ENCODE data around the gene RCAN1. TPM values are rescaled to one million over a fixed set of nuclear protein-coding genes. Genes with fewer than 3 reads are reported as not detected.

Gene RCAN1
- 41.1 TPM for polyA plus RNA-seq
- long read RNA-seq, donor 1, partial matches to known transcripts: 0 of 3 reads
- long read RNA-seq, donor 1, other reads (novel, unspliced or antisense): 0 of 3 reads
- long read RNA-seq, donor 2, transcript RCAN1-202 (4 exons, 2,408 nt): major isoform, 13 of 21 reads
- long read RNA-seq, donor 2, transcript RCAN1-201 (4 exons, 2,490 nt): minor isoform, 5 of 21 reads
- long read RNA-seq, donor 2, partial matches to known transcripts: 0 of 21 reads
- long read RNA-seq, donor 2, other reads (novel, unspliced or antisense): 0 of 21 reads
- long read RNA-seq, donor 3, transcript RCAN1-201 (4 exons, 2,490 nt): minor isoform, 5 of 14 reads
- long read RNA-seq, donor 3, transcript RCAN1-202 (4 exons, 2,408 nt): major isoform, 7 of 14 reads
- long read RNA-seq, donor 3, partial matches to known transcripts: 0 of 14 reads
- long read RNA-seq, donor 3, other reads (novel, unspliced or antisense): 0 of 14 reads
- long read RNA-seq, donor 4, partial matches to known transcripts: 0 of 6 reads
- long read RNA-seq, donor 4, other reads (novel, unspliced or antisense): 0 of 6 reads
- long read RNA-seq, donor 5, partial matches to known transcripts: 0 of 4 reads
- long read RNA-seq, donor 5, other reads (novel, unspliced or antisense): 0 of 4 reads
- long read RNA-seq, donor 6, transcript RCAN1-202 (4 exons, 2,408 nt): minor isoform, 5 of 16 reads
- long read RNA-seq, donor 6, transcript RCAN1-201 (4 exons, 2,490 nt): major isoform, 7 of 16 reads
- long read RNA-seq, donor 6, partial matches to known transcripts: 0 of 16 reads
- long read RNA-seq, donor 6, other reads (novel, unspliced or antisense): 0 of 16 reads
- long read RNA-seq, donor 7, transcript RCAN1-202 (4 exons, 2,408 nt): major isoform, 6 of 11 reads
- long read RNA-seq, donor 7, partial matches to known transcripts: 0 of 11 reads
- long read RNA-seq, donor 7, other reads (novel, unspliced or antisense): 0 of 11 reads
- long read RNA-seq, donor 8, transcript RCAN1-202 (4 exons, 2,408 nt): major isoform, 10 of 36 reads
- long read RNA-seq, donor 8, transcript RCAN1-201 (4 exons, 2,490 nt): minor isoform, 5 of 36 reads
- long read RNA-seq, donor 8, partial matches to known transcripts: 18 of 36 reads
- long read RNA-seq, donor 8, other reads (novel, unspliced or antisense): 0 of 36 reads
- long read RNA-seq, donor 9, transcript RCAN1-202 (4 exons, 2,408 nt): major isoform, 14 of 23 reads
- long read RNA-seq, donor 9, transcript RCAN1-201 (4 exons, 2,490 nt): minor isoform, 9 of 23 reads
- long read RNA-seq, donor 9, partial matches to known transcripts: 0 of 23 reads
- long read RNA-seq, donor 9, other reads (novel, unspliced or antisense): 0 of 23 reads
- long read RNA-seq, donor 10, transcript RCAN1-202 (4 exons, 2,408 nt): major isoform, 10 of 16 reads
- long read RNA-seq, donor 10, partial matches to known transcripts: 0 of 16 reads
- long read RNA-seq, donor 10, other reads (novel, unspliced or antisense): 0 of 16 reads
- long read RNA-seq, donor 11, transcript RCAN1-201 (4 exons, 2,490 nt): minor isoform, 6 of 19 reads
- long read RNA-seq, donor 11, transcript RCAN1-202 (4 exons, 2,408 nt): major isoform, 10 of 19 reads
- long read RNA-seq, donor 11, partial matches to known transcripts: 0 of 19 reads
- long read RNA-seq, donor 11, other reads (novel, unspliced or antisense): 0 of 19 reads

DNA sequence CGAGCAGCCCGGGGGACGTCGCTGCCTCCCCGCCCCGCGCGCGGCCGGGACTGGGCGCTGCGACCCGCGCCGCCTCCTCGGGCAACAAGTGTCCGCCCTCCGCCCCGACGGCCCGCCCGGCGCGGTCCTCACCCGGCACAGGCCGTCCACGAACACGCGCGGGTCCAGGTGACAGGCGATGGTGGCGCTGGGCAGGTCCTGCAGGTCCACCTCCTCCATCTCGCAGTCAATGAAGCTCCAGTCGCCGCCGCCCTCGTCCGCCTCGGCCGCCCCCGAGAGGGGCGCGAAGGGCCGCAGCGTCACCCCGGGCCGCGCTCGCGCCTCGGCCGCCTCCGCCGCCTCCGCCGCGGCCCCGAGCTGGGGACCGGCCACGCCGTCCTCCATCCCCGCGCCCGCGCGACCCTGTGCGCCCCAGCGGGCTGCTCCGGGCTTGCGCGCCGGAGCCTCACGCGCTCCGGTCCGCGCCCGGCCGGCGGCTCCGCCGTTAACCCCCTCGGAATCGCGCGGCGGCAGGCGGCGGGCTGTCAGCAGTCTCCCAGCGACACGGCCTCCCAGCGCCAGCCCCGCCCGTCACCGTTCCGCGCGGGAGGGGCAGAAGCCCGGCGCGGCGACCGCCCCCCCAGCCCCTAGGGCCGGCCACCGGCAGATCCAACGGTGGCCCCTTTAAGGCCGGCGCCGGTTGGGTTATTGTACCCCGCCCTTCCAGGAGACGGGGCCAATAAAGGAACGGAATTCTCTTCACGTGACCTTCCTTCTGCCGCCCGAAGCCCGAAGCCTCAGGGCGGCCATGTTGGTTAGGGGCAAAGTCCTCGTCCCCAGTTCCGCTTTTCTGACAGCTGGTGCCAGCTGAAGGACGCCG, at the start of gene RCAN1:
Gene RCAN1, minus strand, starts transcription at position 486 of the 859 bp plus-strand sequence. Its CDS starts 102 bp downstream, at position 384.
- H3K4me1 ChIP-seq (ENCODE audit: control insufficient read depth, insufficient read depth, low read length): peaks cover 3% of the 10 kb centered on the region
- H3K9me3 ChIP-seq (ENCODE audit: control insufficient read depth, low read depth, low read length): no peaks in the 10 kb centered on the region
- H3K4me3 ChIP-seq (ENCODE audit: low read length): peak within 1 kb of the TSS; percentile 53
- peak within 1 kb of the TSS; percentile 54 for H3K27ac ChIP-seq (ENCODE audit: low read length)
- WGBS (ENCODE audit: insufficient coverage, low lambda C conversion rate): no CpG with 5 or more reads among the region's 121 CpGs
- H3K36me3 ChIP-seq (ENCODE audit: control insufficient read depth, insufficient read depth, low read length): no peaks in the 10 kb centered on the region
- no peaks in the 10 kb centered on the region for H3K27me3 ChIP-seq (ENCODE audit: control insufficient read depth, insufficient read depth, low read length)
- peak; percentile 93 to 98 for DNase-seq

GRCh38 chr21:34661848-34662247, 46.9 kb upstream of the RCAN1 start:
- Histone ChIP-seq H3K4me1 (ENCODE audit: control insufficient read depth, insufficient read depth, low read length) (no peaks in the 10 kb centered on the region), H3K27ac (ENCODE audit: low read length) (no peak overlapping the region), H3K36me3 (ENCODE audit: control insufficient read depth, insufficient read depth, low read length) (no peaks in the 10 kb centered on the region), H3K27me3 (ENCODE audit: control insufficient read depth, insufficient read depth, low read length) (no peaks in the 10 kb centered on the region), H3K4me3 (ENCODE audit: low read length) (no peak overlapping the region), H3K9me3 (ENCODE audit: control insufficient read depth, low read depth, low read length) (peaks cover 20% of the 10 kb centered on the region)
- DNase-seq: no peak

- Histone ChIP-seq H3K27me3 (ENCODE audit: control insufficient read depth, insufficient read depth, low read length) (no peaks in the 10 kb centered on the region), H3K36me3 (ENCODE audit: control insufficient read depth, insufficient read depth, low read length) (no peaks in the 10 kb centered on the region), H3K27ac (ENCODE audit: low read length) (no peak overlapping the region), H3K4me1 (ENCODE audit: control insufficient read depth, insufficient read depth, low read length) (peaks cover 8% of the 10 kb centered on the region), H3K9me3 (ENCODE audit: control insufficient read depth, low read depth, low read length) (no peaks in the 10 kb centered on the region), H3K4me3 (ENCODE audit: low read length) (no peak overlapping the region)
- WGBS (ENCODE audit: insufficient coverage, low lambda C conversion rate): no CpG with 5 or more reads among the region's 6 CpGs
- DNase-seq: no peak
These were observed 38.6 kb upstream of the RCAN1 start for GRCh38 chr21:34653522-34653921.

- H3K27ac ChIP-seq (ENCODE audit: low read length): no peak overlapping the region
- H3K4me1 ChIP-seq (ENCODE audit: control insufficient read depth, insufficient read depth, low read length): peaks cover 8% of the 10 kb centered on the region
- H3K36me3 ChIP-seq (ENCODE audit: control insufficient read depth, insufficient read depth, low read length): no peaks in the 10 kb centered on the region
- WGBS (ENCODE audit: insufficient coverage, low lambda C conversion rate): no CpG with 5 or more reads among the region's 1 CpG
- no peak overlapping the region for H3K4me3 ChIP-seq (ENCODE audit: low read length)
- H3K9me3 ChIP-seq (ENCODE audit: control insufficient read depth, low read depth, low read length): no peaks in the 10 kb centered on the region
- no peak for DNase-seq
- no peaks in the 10 kb centered on the region for H3K27me3 ChIP-seq (ENCODE audit: control insufficient read depth, insufficient read depth, low read length)
These were observed 36.7 kb upstream of the RCAN1 start for GRCh38 chr21:34651642-34652041.

DNA sequence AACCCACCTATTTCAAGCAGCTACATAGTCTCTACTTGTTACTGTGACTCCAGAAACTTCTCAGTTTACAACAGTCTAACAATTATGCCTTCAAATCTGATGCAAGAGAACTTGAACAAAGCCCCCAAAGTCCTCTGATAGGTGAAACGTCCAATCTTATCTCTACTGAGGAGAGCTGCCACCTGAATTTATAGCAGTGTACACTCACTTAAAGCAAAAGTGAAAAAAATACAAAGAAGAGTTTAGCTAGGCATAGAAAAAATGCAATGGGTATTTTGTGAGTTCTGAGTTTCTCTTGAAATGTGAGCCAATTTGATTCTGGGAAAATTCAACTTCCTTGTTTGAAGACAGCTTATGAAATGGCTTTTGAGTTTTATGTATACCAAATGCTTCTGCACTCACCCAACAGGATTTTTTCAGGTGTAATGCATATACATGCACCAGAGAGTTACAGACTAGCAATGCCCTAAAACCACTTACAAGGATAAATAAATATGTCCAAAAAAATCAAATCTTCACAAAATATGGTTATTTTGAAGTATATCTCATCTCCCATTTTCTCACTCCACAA, 36.0 kb upstream of the RCAN1 start:
- DNase-seq: peak in 1 of 2 donors; percentile 46
- WGBS (ENCODE audit: insufficient coverage, low lambda C conversion rate): 0% methylated on average over 1 of the region's 1 CpG
- no peaks in the 10 kb centered on the region for H3K27me3 ChIP-seq (ENCODE audit: control insufficient read depth, insufficient read depth, low read length)
- H3K36me3 ChIP-seq (ENCODE audit: control insufficient read depth, insufficient read depth, low read length): no peaks in the 10 kb centered on the region
- H3K4me1 ChIP-seq (ENCODE audit: control insufficient read depth, insufficient read depth, low read length): peaks cover 8% of the 10 kb centered on the region
- H3K27ac ChIP-seq (ENCODE audit: low read length): no peak overlapping the region
- H3K9me3 ChIP-seq (ENCODE audit: control insufficient read depth, low read depth, low read length): no peaks in the 10 kb centered on the region
- no peak overlapping the region for H3K4me3 ChIP-seq (ENCODE audit: low read length)

DNA sequence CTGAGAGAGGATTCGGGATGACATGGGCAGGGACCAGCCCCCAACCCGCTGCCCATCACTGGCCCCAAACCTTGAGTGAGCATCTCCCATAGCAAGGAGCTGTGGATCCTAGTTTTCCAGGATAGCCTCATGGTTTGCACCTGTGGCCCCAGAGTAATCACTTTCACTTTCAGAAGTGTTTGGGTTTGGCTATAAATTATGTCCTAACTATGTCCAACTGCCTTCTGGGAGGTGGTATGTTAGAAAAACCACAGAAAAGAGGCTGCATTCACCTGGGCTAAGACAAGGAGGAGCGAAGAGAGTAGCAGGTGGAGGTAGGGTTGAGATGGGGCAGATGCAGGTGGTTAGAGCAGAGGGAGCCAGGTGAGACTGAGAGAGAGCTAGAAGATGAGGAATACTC, 34.5 kb upstream of the RCAN1 start:
- H3K4me1 ChIP-seq (ENCODE audit: control insufficient read depth, insufficient read depth, low read length): peaks cover 12% of the 10 kb centered on the region
- no peak overlapping the region for H3K27ac ChIP-seq (ENCODE audit: low read length)
- no peak overlapping the region for H3K4me3 ChIP-seq (ENCODE audit: low read length)
- no peaks in the 10 kb centered on the region for H3K27me3 ChIP-seq (ENCODE audit: control insufficient read depth, insufficient read depth, low read length)
- DNase-seq: peak in 1 of 2 donors; percentile 41
- no peaks in the 10 kb centered on the region for H3K36me3 ChIP-seq (ENCODE audit: control insufficient read depth, insufficient read depth, low read length)
- 67% methylated on average over 1 of the region's 3 CpGs for WGBS (ENCODE audit: insufficient coverage, low lambda C conversion rate)
- H3K9me3 ChIP-seq (ENCODE audit: control insufficient read depth, low read depth, low read length): no peaks in the 10 kb centered on the region

DNA sequence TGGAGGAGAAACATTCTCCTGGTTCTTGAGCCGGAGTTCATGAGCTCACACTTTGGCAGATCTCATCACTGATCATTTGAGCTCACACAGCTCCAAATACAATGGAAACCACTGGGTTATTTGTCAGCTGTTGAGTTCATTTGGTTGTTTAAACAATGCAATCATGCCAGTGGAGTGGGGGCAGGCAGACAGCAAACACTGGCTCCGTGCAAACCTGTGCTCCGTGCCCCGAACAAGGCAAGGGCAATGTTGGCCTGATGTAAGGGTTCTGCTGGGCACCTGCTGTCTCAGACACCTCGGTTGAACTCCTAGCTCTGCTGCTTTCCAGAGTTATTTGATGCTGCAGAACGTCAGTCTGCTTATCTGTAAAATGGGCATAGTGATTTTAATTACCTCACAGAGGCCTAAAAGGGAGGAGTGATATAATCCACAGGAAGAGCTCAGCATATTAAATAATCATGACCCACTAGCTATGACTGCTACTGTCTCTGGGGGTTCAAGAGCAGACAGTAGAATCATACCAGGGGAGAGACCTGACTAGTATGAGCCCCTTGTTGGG, 33.9 kb upstream of the RCAN1 start:
- Histone ChIP-seq H3K27me3 (ENCODE audit: control insufficient read depth, insufficient read depth, low read length) (no peaks in the 10 kb centered on the region), H3K36me3 (ENCODE audit: control insufficient read depth, insufficient read depth, low read length) (no peaks in the 10 kb centered on the region), H3K4me3 (ENCODE audit: low read length) (no peak overlapping the region), H3K9me3 (ENCODE audit: control insufficient read depth, low read depth, low read length) (no peaks in the 10 kb centered on the region), H3K27ac (ENCODE audit: low read length) (no peak overlapping the region), H3K4me1 (ENCODE audit: control insufficient read depth, insufficient read depth, low read length) (peaks cover 12% of the 10 kb centered on the region)
- no CpG with 5 or more reads among the region's 6 CpGs for WGBS (ENCODE audit: insufficient coverage, low lambda C conversion rate)
- no peak for DNase-seq

GRCh38 chr21:34647555-34647954, 32.6 kb upstream of the RCAN1 start:
- H3K4me1 ChIP-seq (ENCODE audit: control insufficient read depth, insufficient read depth, low read length): peaks cover 12% of the 10 kb centered on the region
- DNase-seq: no peak
- no peaks in the 10 kb centered on the region for H3K36me3 ChIP-seq (ENCODE audit: control insufficient read depth, insufficient read depth, low read length)
- no peaks in the 10 kb centered on the region for H3K9me3 ChIP-seq (ENCODE audit: control insufficient read depth, low read depth, low read length)
- no peak overlapping the region for H3K27ac ChIP-seq (ENCODE audit: low read length)
- WGBS (ENCODE audit: insufficient coverage, low lambda C conversion rate): no CpG with 5 or more reads among the region's 6 CpGs
- no peaks in the 10 kb centered on the region for H3K27me3 ChIP-seq (ENCODE audit: control insufficient read depth, insufficient read depth, low read length)
- H3K4me3 ChIP-seq (ENCODE audit: low read length): no peak overlapping the region
